HG03135 (cell line): ENCODE data around the gene KAZN.

ENCODE experiments used
- ATAC-seq: cut with Tn5 transposase; IDR thresholded peaks from one replicate; pipeline ENCODE4 v1.9.1; 2021; ENCODE audit warnings: mild to moderate bottlenecking, moderate library complexity; ENCODE audit not compliant: unreplicated experiment

KAZN gene

GRCh38 chr1:14924455-14925331 lies 326.2 kb downstream of the KAZN start:
- no peak for ATAC-seq

GRCh38 chr1:14925336-14926136 lies 327.1 kb downstream of the KAZN start:
- no peak for ATAC-seq

- ATAC-seq: no peak
Observed at GRCh38 chr1:14926229-14926628, 327.7 kb downstream of the KAZN start.

- no peak for ATAC-seq
Observed at GRCh38 chr1:14926818-14927575, 328.5 kb downstream of the KAZN start.

GRCh38 chr1:14928412-14928811 lies 329.9 kb downstream of the KAZN start:
- no peak for ATAC-seq

- ATAC-seq: no peak
Observed at GRCh38 chr1:14928886-14929546, 330.5 kb downstream of the KAZN start.

- ATAC-seq: no peak
Observed at GRCh38 chr1:14929547-14930246, 331.2 kb downstream of the KAZN start.

GRCh38 chr1:14930247-14930965 lies 331.9 kb downstream of the KAZN start:
- no peak for ATAC-seq

- ATAC-seq: no peak
Observed at GRCh38 chr1:14932034-14932638, 333.7 kb downstream of the KAZN start.

GRCh38 chr1:14934867-14935266 lies 336.4 kb downstream of the KAZN start:
- no peak for ATAC-seq

GRCh38 chr1:14936815-14937214 lies 338.3 kb downstream of the KAZN start:
- no peak for ATAC-seq

GRCh38 chr1:14937288-14937949 lies 338.9 kb downstream of the KAZN start:
- ATAC-seq: no peak

GRCh38 chr1:14939527-14940284 lies 341.2 kb downstream of the KAZN start:
- no peak for ATAC-seq

GRCh38 chr1:14940285-14940870 lies 341.9 kb downstream of the KAZN start:
- no peak for ATAC-seq

- ATAC-seq: no peak
Observed at GRCh38 chr1:14941864-14942263, 343.4 kb downstream of the KAZN start.

- ATAC-seq: no peak
Observed at GRCh38 chr1:14944471-14944985, 346.0 kb downstream of the KAZN start.
